Progenitor cell of endocrine pancreas (in vitro differentiated cells): ENCODE results near the gene LAMA3. TPM values are rescaled to one million over a fixed set of nuclear protein-coding genes. Genes with fewer than 3 reads are reported as not detected.

Source experiments
- DNase-seq: peaks from one replicate; pipeline ENCODE4 v3.0.0; 2021; ENCODE audit warnings: low spot score; ENCODE audit not compliant: unreplicated experiment
- H3K27ac Mint-ChIP-seq: 2 replicates; pipeline ENCODE4 v1.8.0; 2021; ENCODE audit warnings: mild to moderate bottlenecking, moderate library complexity, mixed read lengths
- H3K27me3 Mint-ChIP-seq: 2 replicates; pipeline ENCODE4 v1.8.0; 2021; ENCODE audit warnings: mixed read lengths
- H3K36me3 Mint-ChIP-seq: 2 replicates; pipeline ENCODE4 v1.8.0; 2022; ENCODE audit warnings: mixed read lengths; ENCODE audit not compliant: insufficient read depth
- H3K4me1 Mint-ChIP-seq: 2 replicates; pipeline ENCODE4 v1.8.0; 2021; ENCODE audit warnings: low read depth, mixed read lengths
- H3K4me3 Mint-ChIP-seq: 2 replicates; pipeline ENCODE4 v1.8.0; 2021; ENCODE audit warnings: low read depth, mild to moderate bottlenecking, moderate library complexity, mixed read lengths
- H3K9me3 Mint-ChIP-seq: 2 replicates; pipeline ENCODE4 v1.8.0; 2021; ENCODE audit warnings: low read depth, mixed read lengths
- CTCF ChIP-seq: fragments of 200-600 bp; sonication (generic); IDR thresholded peaks from one replicate; pipeline ENCODE4 v1.5.0; 2021; ENCODE audit warnings: antibody characterized with exemption, mild to moderate bottlenecking; ENCODE audit not compliant: unreplicated experiment
- total RNA-seq: library from RNA; stranded (reverse); gene quantifications from 2 replicates; pipeline ENCODE4 v1.2.1, GENCODE V29; 2021

LAMA3 gene
- total RNA-seq, 1 donor from 2014 or later: 0.84 TPM

DNA sequence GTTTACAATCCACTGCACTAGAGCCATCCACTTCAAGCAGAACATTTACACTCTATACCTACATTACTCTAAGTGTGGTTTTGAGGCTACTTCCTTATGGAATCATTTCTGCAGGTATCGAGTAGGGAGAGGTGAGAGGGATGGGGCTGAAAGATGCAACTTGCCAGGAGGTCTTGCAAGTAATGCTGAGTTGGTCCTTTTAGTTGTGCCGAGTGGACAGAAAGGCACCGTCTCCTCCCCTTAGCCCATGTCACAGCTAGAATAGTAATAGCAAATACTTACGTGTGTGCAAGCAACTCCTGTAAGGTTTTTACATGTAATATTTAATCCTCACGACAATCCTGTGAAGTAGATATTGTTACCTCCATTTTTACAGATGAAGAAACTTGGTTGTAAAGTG is 166.5 kb downstream of the LAMA3 start:
- no peak overlapping the region for H3K4me3 Mint-ChIP-seq
- H3K36me3 Mint-ChIP-seq: no peaks in the 10 kb centered on the region
- no peak overlapping the region for H3K27ac Mint-ChIP-seq
- H3K9me3 Mint-ChIP-seq: peaks cover 2% of the 10 kb centered on the region
- DNase-seq: no peak
- H3K27me3 Mint-ChIP-seq: peaks cover 9% of the 10 kb centered on the region
- H3K4me1 Mint-ChIP-seq: peaks cover 11% of the 10 kb centered on the region
- no peak for TF ChIP-seq CTCF

GRCh38 chr18:23856466-23857163 is 167.4 kb downstream of the LAMA3 start:
- Mint-ChIP-seq H3K4me1 (peaks cover 8% of the 10 kb centered on the region), H3K9me3 (peaks cover 2% of the 10 kb centered on the region), H3K27ac (no peak overlapping the region), H3K36me3 (no peaks in the 10 kb centered on the region), H3K4me3 (no peak overlapping the region), H3K27me3 (peaks cover 9% of the 10 kb centered on the region)
- DNase-seq: no peak
- no peak for TF ChIP-seq CTCF

GRCh38 chr18:23857164-23857552 is 167.9 kb downstream of the LAMA3 start:
- Mint-ChIP-seq H3K27ac (no peak overlapping the region), H3K4me1 (peaks cover 8% of the 10 kb centered on the region), H3K27me3 (peaks cover 9% of the 10 kb centered on the region), H3K36me3 (no peaks in the 10 kb centered on the region), H3K9me3 (peaks cover 2% of the 10 kb centered on the region), H3K4me3 (no peak overlapping the region)
- TF ChIP-seq CTCF: no peak
- DNase-seq: no peak

DNA sequence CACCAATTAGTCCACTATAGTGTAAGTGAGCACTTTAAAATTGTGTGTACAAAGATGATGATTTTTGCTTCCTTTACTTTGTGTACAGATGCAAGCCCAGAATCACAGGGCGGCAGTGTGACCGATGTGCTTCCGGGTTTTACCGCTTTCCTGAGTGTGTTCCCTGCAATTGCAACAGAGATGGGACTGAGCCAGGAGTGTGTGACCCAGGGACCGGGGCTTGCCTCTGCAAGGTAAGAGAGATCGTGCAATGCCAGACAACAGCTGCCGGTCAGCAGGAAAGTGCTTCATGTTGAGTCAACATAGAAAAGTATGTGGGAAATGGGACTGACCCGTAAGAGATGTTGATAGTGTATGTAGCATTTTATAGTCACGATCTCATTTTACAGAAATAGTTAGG is 168.5 kb downstream of the LAMA3 start:
- H3K36me3 Mint-ChIP-seq: no peaks in the 10 kb centered on the region
- TF ChIP-seq CTCF: no peak
- no peak overlapping the region for H3K4me3 Mint-ChIP-seq
- peaks cover 2% of the 10 kb centered on the region for H3K9me3 Mint-ChIP-seq
- H3K4me1 Mint-ChIP-seq: peaks cover 8% of the 10 kb centered on the region
- H3K27me3 Mint-ChIP-seq: peaks cover 9% of the 10 kb centered on the region
- H3K27ac Mint-ChIP-seq: no peak overlapping the region
- DNase-seq: no peak

- Mint-ChIP-seq H3K36me3 (no peaks in the 10 kb centered on the region), H3K4me3 (no peak overlapping the region), H3K27ac (no peak overlapping the region)
These were observed 170.4 kb downstream of the LAMA3 start for GRCh38 chr18:23859466-23860336.

More at GRCh38 chr18:23859466-23860336, 170.4 kb downstream of the LAMA3 start:
- no peak for TF ChIP-seq CTCF
- no peaks in the 10 kb centered on the region for H3K9me3 Mint-ChIP-seq
- peaks cover 9% of the 10 kb centered on the region for H3K27me3 Mint-ChIP-seq
- no peak for DNase-seq
- peaks cover 8% of the 10 kb centered on the region for H3K4me1 Mint-ChIP-seq
